HG02610 (cell line): Measurements from ENCODE around the gene SIL1.
"Not testable (repeated sequence)": the region's sequence is repeated elsewhere in the genome, so short reads cannot be mapped to it uniquely, and the experiment has no call there.

ENCODE experiments used
- ATAC-seq: cut with Tn5 transposase; IDR thresholded peaks from one replicate; pipeline ENCODE4 v1.9.1; 2021; ENCODE audit warnings: mild to moderate bottlenecking, moderate library complexity; ENCODE audit not compliant: unreplicated experiment

SIL1 gene

DNA sequence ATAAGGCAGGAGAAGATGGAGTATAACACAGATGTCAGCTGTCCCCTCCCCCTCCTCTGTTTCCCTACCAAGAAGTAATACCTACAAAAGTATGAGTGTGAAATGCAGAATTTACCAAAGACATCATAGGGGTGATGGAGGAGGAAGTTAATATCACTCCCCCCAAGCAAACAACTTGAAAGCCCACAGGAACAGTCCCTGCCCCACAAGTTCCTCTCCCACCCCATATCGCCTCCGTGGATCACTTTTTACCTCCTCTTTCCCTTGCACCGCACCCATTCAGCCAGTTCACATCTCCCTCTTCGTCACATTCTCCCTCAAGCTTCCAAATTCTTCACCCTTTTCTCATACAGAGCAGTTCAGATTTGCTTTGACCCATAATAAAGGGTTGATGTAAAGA lies 7.0 kb upstream of the SIL1 start:
- ATAC-seq = no peak

DNA sequence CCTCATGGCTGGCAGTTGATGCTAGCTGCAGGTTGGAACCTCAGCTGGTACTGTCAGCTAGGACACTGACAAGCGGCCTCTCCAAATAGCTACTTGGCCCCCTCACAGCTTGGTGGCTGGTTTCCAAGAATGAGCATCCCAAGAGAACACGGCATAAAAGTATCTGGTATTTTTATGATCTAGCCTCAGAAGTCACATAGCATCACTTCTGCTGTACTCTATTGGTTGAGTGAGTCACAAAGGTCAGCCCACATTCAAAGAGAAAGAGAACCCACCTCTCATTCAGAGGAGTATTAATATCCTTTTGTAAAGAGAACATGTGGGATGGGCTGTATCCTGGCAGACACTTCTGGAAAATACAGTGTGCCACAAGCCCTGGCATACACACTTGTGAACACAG lies 6.0 kb upstream of the SIL1 start:
- no peak for ATAC-seq

DNA sequence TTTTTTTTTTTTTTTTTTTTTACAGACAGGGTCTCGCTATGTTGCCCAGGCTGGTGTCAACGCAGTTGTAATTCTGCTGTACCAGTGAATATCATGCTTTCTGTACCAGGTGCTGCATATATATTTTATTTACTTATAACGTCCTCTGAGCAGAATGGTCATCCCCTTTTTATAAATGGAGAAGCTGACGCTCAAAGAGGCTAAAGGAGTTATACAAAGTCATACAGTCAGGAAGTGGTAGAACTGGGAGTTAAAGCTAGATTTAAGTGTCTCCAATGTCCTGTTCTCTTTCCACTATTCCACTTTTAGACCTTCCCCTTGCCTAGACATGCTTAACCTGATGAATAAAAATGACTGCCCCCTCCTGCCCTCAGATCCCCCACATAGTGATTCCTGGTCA lies 1.2 kb upstream of the SIL1 start:
- ATAC-seq = no peak

- no peak for ATAC-seq
Observed at GRCh38 chr5:139196296-139196956, 1.7 kb downstream of the SIL1 start.

- ATAC-seq = no peak
Observed at GRCh38 chr5:139194486-139194885, 3.7 kb downstream of the SIL1 start.

GRCh38 chr5:139193928-139194327 lies 4.2 kb downstream of the SIL1 start:
- ATAC-seq = no peak

- not testable (repeated sequence) for ATAC-seq
Observed at GRCh38 chr5:139192906-139193305, 5.3 kb downstream of the SIL1 start.

DNA sequence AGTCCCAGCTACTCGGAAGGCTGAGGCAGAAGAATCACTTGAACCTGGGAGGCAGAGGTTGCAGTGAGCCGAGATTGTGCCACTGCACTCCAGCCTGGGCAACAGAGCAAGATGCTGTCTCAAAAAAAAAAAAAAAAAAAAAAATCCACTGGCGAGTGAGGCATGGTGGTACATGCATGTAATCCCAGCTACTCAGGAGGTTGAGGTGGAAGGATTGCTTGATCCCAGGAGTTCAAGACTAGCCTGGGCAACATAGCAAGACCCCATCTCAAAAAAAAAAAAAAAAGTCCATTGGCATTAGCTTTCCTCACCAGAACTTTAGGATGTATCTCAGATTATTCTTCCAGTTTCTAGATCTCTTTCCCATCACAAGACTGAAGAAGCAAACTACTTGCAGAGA lies 6.2 kb downstream of the SIL1 start:
- ATAC-seq = not testable (repeated sequence)

GRCh38 chr5:139190125-139190524 lies 8.0 kb downstream of the SIL1 start:
- no peak for ATAC-seq

GRCh38 chr5:139188558-139189270 lies 9.5 kb downstream of the SIL1 start:
- ATAC-seq = no peak

DNA sequence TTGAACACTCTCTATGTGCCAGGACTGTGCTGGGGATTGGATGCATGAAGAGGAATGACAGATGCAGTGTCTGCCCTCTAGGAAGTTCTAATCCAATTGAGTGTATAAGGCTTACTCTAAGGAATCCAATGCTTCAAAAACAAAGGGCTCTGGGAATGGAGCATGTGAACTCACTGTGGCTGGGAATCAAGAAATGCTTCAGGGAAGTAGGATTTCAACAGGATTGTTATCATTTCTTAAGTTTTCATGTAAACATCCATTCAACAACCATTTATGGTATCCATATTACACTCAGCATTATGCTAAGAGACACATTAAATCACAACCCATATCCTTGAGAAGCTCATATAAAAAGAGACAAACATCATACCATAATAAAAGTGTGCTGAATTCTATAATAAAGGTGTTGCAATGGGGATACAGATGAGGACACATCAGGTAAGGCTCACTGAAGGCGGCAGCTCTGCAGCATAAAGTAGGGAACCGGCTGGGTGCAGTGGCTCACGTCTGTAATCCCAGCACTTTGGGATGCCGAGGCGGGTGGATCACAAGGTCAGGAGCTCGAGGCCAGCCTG lies 11.3 kb downstream of the SIL1 start:
- no peak for ATAC-seq

GRCh38 chr5:139186261-139186660 lies 11.9 kb downstream of the SIL1 start:
- ATAC-seq = no peak

DNA sequence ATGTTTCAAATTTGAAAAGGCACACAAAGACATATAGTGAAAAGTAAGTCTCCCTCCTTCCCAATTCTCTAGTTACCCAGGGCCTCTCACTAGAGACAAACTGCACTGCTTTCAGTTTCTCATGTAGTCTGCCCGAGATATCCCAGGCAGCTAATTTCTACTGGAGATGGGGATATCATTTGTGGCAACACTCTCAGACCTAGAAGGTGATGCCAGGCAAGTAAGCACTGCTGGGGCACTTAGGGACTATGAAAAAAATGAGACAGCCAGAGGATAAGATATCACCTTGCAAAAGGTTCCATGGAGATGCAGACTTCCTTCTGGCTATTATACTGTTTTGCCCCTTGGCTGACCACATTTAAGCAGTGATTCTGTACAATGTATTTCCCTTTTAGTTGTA lies 12.6 kb downstream of the SIL1 start:
- no peak for ATAC-seq

DNA sequence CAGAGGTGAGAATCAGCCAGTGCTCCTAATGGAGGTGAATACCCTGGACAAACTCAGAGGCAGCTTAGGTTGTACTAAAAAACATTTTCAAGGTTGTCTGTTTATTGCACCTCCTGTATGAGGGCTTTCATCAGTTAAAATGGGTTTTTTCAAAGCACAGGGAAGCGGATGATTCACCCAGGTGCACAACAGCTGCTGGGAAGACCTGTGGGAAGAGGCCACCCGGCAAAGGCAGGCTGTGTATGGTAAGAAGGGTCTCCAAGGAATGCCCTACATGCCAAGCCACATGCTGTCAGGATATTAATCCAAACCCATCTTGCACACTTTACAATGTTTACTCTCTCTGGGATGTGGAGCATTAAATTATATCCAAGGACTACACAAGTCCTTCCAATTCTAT lies 14.7 kb downstream of the SIL1 start:
- ATAC-seq = no peak

GRCh38 chr5:139182528-139183296 lies 15.5 kb downstream of the SIL1 start:
- peak; percentile 43 for ATAC-seq

DNA sequence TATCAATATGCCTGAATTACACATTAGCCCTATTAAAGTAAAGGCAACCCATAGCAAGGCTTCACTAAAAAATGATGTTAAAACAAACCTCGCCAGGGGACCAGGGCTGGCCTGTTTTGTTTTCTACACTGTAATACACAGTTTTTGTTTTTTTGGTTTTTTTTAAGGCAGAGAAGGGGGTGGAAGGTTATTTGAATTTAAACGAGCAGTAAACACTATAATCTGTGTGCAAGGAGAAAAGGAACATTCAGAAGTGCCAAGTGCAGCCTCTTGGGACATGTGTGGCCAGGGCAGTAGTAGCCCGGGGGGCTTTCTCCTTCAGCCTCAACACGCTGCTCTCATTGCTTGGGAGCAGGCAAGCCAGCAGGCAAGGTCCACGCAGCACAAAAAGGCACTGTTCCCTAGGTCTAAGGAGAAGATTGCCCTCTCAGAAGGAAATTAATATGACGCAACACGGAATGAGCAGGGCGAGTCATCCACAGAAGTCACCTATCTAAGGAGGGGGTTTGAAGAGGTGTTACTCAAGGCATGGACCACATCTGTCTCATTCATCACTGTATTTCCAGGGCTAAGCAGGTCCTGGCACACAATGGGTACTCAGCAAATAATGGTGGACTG lies 16.2 kb downstream of the SIL1 start:
- ATAC-seq = no peak

GRCh38 chr5:139181322-139181730 lies 16.8 kb downstream of the SIL1 start:
- ATAC-seq = no peak

- ATAC-seq = no peak
Observed at GRCh38 chr5:139180850-139181249, 17.3 kb downstream of the SIL1 start.

DNA sequence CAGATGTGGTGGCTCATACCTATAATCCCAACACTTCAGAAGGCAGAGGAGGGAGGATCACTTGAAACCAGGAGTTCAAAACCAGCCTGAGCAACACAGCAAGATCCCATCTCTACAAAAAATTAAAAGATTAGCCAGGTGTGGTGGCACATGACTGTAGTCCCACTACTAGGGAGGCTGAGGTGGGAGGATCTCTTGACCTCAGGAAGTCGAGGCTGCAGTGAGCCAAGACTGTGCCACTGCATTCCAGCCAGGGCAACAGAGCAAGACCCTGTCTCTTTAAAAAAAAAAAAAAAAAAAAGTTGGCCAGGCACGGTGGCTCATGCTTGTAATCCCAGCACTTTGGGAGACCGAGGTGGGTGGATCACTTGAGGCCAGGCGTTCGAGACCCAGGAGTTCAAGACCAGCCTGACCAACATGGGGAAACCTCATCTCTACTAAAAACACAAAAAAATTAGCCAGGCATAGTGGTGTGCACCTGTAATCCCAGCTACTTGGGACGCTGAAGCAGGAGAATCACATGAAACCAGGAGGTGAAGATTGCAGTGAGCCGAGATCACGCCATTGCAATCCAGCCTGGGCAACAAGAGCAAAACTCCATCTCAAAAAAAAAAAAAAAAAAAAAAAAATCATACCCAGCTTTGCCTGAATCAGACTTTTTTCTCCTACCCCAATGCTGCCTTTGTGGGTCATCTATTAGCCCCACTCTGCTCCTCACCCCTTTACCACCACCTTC lies 18.2 kb downstream of the SIL1 start:
- not testable (repeated sequence) for ATAC-seq

DNA sequence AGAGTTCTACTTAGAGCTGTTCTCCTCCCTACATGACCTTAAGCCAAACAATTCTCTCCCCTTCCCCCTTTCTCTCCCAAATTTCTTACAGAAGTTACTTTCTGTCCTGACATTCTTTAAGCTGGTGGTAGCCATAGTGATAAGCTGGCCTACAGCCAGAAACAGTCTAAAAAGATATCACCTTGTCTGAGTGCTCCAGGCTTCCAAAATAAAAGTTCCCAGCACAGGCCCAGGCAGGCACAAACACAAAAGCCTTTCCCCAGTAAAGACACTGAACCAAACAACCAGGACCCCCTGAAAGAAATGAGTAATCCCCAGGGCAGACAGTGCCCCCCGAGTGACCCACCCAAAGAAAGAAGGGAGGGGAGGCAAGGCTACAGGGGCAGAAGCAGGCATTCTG lies 19.2 kb downstream of the SIL1 start:
- no peak for ATAC-seq

DNA sequence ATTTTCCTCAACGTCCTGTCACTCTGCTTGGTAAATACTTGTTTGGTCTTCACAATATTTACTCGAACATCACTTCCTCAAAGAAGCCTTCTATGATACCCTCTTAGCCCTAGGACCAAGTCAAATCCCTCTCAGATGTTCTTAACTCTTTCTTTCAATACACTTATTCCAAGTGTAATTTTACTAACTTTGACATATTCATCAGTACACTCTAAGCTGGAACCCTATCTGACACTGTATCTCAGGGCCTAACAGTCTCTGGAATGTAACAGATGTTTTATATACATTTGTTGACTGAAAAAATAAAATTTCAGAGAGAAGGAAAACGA lies 19.6 kb downstream of the SIL1 start:
- no peak for ATAC-seq
